BJ (cell line): ENCODE measurements around the gene ADPGK. TPM values are rescaled to one million over a fixed set of nuclear protein-coding genes. Genes with fewer than 3 reads are reported as not detected.
A peak's percentile ranks its signal among the peaks of the same experiment; 100 is the strongest.

ENCODE experiments used
- CTCF ChIA-PET: fragments of 350-600 bp; formaldehyde crosslinking; extraction: SDS; loops from one replicate; lab custom pipeline; 2021; ENCODE audit warnings: antibody characterized with exemption, inconsistent platforms; lab: Yijun Ruan, JAX
- POLR2A ChIA-PET: fragments of 300-600 bp; sonication (Branson Sonifier 250); formaldehyde crosslinking; extraction: SDS; loops from one replicate; lab custom pipeline; 2021; ENCODE audit warnings: antibody characterized with exemption; lab: Charles Lee
- DNase-seq: peaks from one replicate; pipeline ENCODE4 v3.0.0-alpha.2; 2011; ENCODE audit warnings: low read depth
- H3K27me3 ChIP-seq: 2 replicates; pipeline ENCODE4 v1.6.0; 2011; ENCODE audit warnings: low read length; ENCODE audit not compliant: control insufficient read depth, insufficient read depth
- H3K36me3 ChIP-seq: 2 replicates; pipeline ENCODE4 v1.5.1; 2011; ENCODE audit warnings: low read length; ENCODE audit not compliant: control insufficient read depth, insufficient read depth
- H3K4me3 ChIP-seq: 2 replicates; pipeline ENCODE4 v1.5.1; 2011; ENCODE audit warnings: low read depth, mild to moderate bottlenecking, control low read depth, low read length
- polyA plus RNA-seq: library from polyadenylated mRNA; depleted of rRNA; stranded (reverse); fragments of >200 nt; gene quantifications from 2 replicates; pipeline ENCODE4 v1.2.3, GENCODE V29; 2011
- TF ChIP-seq, protein P1 (sequence below): IDR thresholded peaks from 2 replicates; pipeline ENCODE4 v1.5.1; 2011; ENCODE audit warnings: low read depth, mild to moderate bottlenecking, control low read depth, inconsistent platforms, low read length, moderate library complexity; ENCODE audit not compliant: insufficient read depth

ADPGK gene
- polyA plus RNA-seq, 1 experiment, result 67.6 TPM

- POLR2A ChIA-PET, result no interaction called here
- Histone ChIP-seq H3K4me3 (no peak overlapping the region), H3K36me3 (no peaks in the 10 kb centered on the region), H3K27me3 (no peaks in the 10 kb centered on the region)
- TF ChIP-seq, protein P1, sequence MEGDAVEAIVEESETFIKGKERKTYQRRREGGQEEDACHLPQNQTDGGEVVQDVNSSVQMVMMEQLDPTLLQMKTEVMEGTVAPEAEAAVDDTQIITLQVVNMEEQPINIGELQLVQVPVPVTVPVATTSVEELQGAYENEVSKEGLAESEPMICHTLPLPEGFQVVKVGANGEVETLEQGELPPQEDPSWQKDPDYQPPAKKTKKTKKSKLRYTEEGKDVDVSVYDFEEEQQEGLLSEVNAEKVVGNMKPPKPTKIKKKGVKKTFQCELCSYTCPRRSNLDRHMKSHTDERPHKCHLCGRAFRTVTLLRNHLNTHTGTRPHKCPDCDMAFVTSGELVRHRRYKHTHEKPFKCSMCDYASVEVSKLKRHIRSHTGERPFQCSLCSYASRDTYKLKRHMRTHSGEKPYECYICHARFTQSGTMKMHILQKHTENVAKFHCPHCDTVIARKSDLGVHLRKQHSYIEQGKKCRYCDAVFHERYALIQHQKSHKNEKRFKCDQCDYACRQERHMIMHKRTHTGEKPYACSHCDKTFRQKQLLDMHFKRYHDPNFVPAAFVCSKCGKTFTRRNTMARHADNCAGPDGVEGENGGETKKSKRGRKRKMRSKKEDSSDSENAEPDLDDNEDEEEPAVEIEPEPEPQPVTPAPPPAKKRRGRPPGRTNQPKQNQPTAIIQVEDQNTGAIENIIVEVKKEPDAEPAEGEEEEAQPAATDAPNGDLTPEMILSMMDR, result no peak
- DNase-seq, result no peak
- CTCF ChIA-PET, result interaction anchor here (0.8 to 4.7 kb wide), 10 partner anchors 9 to 298 kb away, joined by 3 to 21 read pairs (median 4); no protein-coding TSS in a partner anchor
These were observed 1.9 kb upstream of the ADPGK start for GRCh38 chr15:72785432-72785831.

DNA sequence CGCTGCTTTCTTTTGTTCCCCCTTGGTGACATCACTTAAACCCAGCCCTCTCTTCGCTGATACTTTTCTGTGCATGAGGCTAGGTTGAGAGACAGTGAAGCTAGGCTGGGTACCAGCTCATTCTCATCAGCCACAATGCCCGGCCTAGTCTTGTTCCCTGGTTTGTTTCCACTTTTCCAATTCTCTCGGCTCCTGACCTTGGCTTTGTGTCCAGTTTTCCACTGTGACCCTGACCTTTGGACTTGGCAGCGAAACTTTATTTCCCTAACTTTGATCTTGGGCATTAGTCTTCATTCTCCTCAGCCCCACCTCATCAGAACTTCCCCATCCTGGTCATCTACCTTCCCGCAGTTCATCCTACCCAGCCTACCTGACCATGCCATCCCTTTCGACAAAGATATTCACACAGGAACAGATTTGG, 908 bp upstream of the ADPGK start:
- CTCF ChIA-PET, result interaction anchor here (0.5 to 4.7 kb wide), 9 partner anchors 10 to 409 kb away, joined by 3 to 21 read pairs (median 4); partner anchors contain the start of gene HEXA
- no peak for DNase-seq
- TF ChIP-seq, protein P1, result no peak

GRCh38 chr15:72783004-72783639, 436 bp downstream of the ADPGK start:
- peak overlapping the region; percentile 70 for H3K4me3 ChIP-seq
- ChIA-PET POLR2A (no interaction called here), CTCF (interaction anchor here (4.7 kb wide), 1 partner anchor 296 kb away, joined by 21 read pairs; no protein-coding TSS in a partner anchor)
- TF ChIP-seq, protein P1, result peak; percentile 13; the same call in 1 of the 2 replicates
- no peaks in the 10 kb centered on the region for H3K27me3 ChIP-seq
- DNase-seq, result no peak
- H3K36me3 ChIP-seq, result no peaks in the 10 kb centered on the region; the same call in 1 of the 2 replicates

More for the DNA sequence above, 908 bp upstream of the ADPGK start:
- H3K4me3 ChIP-seq, result peak overlapping the region; percentile 70
- no peaks in the 10 kb centered on the region; the same call in 1 of the 2 replicates for H3K36me3 ChIP-seq
- POLR2A ChIA-PET, result no interaction called here
- no peaks in the 10 kb centered on the region for H3K27me3 ChIP-seq

- no peak for DNase-seq
- POLR2A ChIA-PET, result interaction anchor here (0.6 kb wide), 1 partner anchor 346 kb away, joined by 3 read pairs; no protein-coding TSS in a partner anchor
- H3K4me3 ChIP-seq, result peak overlapping the region; percentile 70
- H3K36me3 ChIP-seq, result no peaks in the 10 kb centered on the region; the same call in 1 of the 2 replicates
- CTCF ChIA-PET, result interaction anchor here (0.9 to 4.7 kb wide), 4 partner anchors 18 to 296 kb away, joined by 3 to 21 read pairs (median 3); no protein-coding TSS in a partner anchor
- H3K27me3 ChIP-seq, result no peaks in the 10 kb centered on the region
- TF ChIP-seq, protein P1, result no peak
These were observed 1.1 kb downstream of the ADPGK start for GRCh38 chr15:72782274-72783003.

- ChIA-PET POLR2A (no interaction called here), CTCF (interaction anchor here (0.9 to 1.0 kb wide), 3 partner anchors 17 to 182 kb away, joined by 3 read pairs; no protein-coding TSS in a partner anchor)
- TF ChIP-seq, protein P1, result no peak
- Histone ChIP-seq H3K36me3 (no peaks in the 10 kb centered on the region; the same call in 1 of the 2 replicates), H3K27me3 (no peaks in the 10 kb centered on the region), H3K4me3 (no peak overlapping the region)
- DNase-seq, result no peak
These were observed 1.9 kb downstream of the ADPGK start for GRCh38 chr15:72781631-72782030.
